ENCODE data around the gene GID8.

GID8 gene

GRCh38 chr20:62938105-62938888, at the start of gene GID8:
Gene GID8 (plus strand): TSS chr20:62938147. CDS start chr20:62941503, 3,356 bp downstream.
- no peak for DNase-seq

DNA sequence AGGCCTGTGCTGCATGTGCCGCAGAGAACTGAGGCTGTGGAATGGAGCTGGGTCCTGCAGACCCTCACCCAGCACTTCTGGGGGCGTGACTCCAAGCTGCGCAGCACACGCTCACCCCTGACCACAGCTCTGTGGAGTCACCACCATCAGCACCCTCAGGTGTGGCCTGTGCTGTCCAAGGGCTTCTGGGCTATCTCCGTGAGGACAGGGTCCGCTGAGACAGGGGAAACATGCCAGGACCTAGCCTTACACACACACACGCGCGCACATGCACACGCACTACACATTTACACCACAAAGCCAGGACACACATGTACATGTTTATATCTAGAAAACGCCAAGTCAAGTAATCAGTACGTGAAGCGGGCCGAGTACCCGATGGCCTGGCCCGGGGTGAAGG, 49.5 kb upstream of the GID8 start:
- no peak for DNase-seq

DNA sequence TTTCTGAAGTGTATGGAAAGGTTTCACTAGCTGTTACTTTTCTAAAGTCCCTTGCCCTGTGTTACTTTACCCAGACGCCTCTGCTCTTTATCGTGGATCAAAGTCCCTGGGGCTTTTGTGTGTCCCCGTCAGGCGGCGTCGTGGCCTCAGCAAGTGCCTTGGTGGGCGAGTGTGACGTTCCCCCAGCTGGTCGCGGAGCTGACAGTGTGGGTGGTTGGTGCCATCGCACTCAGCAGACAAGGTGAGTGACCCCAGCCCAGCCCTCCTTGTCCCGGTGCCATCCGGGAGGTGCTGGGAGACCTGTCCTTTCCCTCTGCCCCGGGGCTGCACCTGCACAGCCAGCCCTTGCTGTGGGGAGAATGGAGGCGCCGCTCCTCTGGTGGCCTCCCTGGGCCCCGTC, 49.0 kb upstream of the GID8 start:
- no peak for DNase-seq

GRCh38 chr20:62889411-62889810, 48.5 kb upstream of the GID8 start:
- no peak for DNase-seq

GRCh38 chr20:62889871-62890270, 48.1 kb upstream of the GID8 start:
- no peak for DNase-seq

GRCh38 chr20:62890444-62890843, 47.5 kb upstream of the GID8 start:
- no peak for DNase-seq

- no peak for DNase-seq
These were observed 46.8 kb upstream of the GID8 start for GRCh38 chr20:62891111-62891510.

- no peak for DNase-seq
These were observed 45.3 kb upstream of the GID8 start for GRCh38 chr20:62892348-62893304.

DNA sequence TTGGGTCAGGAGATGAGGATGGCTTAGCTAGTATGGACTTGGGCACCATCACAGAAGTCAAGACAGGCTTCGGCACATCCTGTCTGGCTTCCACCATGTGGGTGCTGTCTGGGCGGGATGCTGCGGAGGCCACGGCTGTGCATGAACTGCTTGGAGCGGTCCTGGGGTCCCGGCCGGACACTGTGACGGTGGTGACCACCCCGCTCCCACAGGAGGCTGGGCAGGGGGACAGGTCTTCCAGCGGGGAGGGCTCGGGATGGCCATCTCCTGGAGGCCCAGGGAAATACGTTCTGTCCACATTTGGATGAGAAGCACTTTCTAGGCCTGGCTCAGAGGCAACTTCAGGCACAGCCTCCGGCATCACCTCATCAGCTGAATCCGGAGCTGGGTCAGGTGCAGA, 44.2 kb upstream of the GID8 start:
- no peak for DNase-seq

DNA sequence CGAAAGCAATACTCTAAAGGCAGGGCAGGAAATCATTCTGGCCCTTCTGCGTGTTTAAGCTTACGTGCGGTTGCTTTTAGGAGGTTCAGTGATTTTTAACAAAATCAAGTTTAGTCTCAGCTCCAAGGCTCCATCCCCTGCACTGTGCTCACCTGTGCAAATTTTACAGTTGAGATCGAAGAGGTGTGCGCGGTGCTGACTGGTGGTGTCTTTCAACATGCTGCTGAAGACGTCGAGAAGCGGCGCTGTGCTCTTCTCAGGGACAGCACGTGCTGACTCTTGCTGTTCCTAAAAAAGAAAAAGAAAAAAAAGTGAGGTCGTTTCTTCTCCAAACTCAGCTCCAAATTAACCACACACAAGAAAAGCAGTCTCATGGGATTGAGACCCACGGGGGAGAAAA, 43.7 kb upstream of the GID8 start:
- no peak for DNase-seq

DNA sequence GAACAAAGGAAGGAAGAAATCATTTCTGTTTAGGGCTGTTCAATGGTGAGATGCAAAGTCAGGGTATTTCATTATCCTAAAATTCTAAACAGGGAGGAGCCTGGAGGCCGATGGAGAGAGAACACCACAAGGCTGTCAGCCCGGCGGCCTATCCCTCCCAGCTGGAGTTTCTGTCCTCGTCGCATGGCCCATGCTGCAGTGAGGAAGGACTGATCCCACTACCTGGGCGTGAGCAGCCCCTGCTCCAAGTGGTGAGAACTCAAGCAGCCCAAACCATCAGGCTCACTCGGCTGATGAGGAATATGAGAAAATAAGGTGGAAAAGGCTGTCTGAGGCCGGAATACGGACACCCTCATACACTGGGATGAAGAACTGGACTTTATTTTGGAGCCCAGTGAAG, 42.4 kb upstream of the GID8 start:
- DNase-seq = no peak

DNA sequence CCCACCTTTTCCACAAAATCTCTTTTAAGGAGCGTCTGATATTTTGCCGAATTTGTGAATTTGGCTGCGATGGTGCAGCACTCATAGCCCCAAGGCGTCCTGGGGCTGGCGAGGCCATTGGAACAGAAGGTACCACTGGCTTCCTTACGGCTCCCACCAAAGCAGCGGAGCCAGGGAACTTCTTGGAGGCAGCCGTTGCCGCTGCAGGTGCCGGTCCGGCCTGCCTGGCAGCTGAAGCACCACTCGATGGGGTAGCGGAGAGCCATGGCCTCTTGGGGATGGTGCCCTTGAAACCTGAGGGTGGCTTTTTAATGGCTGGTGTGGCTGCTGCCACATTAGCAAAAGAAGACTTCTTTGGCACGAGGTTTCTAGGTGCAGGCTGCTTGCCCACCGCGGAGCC, 41.4 kb upstream of the GID8 start:
- DNase-seq = no peak

DNA sequence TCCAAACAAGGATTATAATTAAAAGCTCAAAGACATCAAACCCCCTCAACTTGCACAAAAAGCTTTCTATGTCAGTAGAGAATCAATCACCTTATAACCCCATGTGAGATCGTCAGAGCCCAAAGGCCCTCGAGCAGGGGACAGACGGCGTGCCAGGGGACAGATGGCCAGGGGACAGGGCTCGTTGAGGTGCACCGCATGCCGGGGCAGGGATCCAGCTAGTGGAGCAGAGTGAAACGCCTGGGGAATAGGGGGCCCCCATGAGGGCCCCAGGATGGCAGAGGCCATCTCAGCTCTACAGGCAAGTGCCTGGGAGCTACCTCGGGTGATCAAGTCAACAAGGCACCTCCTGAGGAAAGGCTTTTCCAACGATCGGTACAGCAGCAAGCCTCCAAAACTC, 40.3 kb upstream of the GID8 start:
- peak; percentile 27 for DNase-seq

DNA sequence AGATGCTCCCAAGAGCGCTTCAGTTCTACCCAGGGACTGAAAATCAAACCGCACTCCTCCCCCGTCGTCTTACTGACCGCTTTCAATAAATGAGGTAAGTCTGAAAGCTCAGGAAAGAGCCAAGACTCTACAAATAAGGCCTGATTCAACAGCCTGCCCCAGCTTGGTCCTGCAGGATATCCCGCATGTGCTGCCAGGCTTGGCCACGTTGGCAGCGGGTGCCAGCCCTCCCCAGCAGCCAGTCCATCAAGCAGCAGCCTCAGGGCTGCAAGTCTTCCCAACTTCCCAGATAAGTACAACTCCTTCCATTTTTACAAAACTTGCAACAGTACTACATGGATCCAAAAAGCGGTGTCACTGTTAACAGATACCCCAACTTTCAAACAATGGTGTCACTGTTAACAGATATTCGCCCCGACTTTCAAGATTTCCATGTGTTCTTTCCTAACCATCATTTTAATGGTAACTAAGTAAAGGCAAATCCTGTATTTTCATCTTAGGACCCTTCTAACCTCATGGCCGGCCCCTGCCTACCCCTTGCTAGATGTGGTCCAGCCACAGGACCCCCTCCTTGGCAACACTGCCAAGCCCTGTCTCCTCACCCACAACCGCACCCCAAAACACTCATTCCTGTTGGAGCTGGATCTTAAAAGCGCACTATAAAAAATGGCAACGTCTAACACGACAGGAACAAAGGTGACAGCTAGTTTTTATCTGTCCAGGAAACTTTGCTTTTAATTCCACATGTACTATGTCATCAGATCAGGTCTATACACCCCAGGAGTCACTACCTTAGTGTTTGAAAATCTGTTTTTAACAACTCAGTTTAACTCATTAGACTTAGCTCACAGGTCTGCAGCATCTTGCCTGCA, 39.6 kb upstream of the GID8 start:
- DNase-seq = no peak

GRCh38 chr20:62898970-62899632, 38.8 kb upstream of the GID8 start:
- DNase-seq = peak; percentile 31

GRCh38 chr20:62899633-62900051, 38.3 kb upstream of the GID8 start:
- DNase-seq = peak; percentile 35

DNA sequence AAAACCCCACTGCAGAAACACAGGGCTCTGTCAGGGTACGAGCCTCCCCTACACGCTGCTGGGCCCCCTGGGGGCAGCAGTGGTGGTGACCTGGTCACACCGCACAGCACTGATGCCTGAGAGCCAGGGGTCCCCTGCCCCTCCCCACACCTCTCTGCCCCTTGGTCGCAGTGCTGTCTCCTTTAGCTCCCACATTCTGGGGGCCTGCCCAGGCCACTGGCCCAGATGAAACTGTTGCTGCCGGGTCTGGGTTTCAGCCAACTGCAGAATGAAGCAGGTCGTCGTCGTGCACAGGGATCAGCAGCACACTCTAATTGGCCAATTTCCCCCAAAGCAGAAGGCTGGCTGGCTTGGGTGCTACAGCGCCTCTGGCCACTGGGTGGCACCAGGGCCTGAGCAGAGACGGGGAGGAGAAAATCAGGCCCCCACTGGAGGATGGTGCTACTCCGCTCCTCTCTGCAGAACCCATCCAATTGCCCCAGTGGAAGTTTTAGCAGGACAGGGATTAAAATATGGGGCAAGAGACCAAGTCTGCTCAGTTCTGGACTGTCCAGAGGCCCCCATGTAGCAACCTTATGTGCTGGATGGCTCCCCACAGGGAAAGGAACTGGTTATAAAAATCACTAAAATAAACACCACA, 37.8 kb upstream of the GID8 start:
- DNase-seq = peak; percentile 71

DNA sequence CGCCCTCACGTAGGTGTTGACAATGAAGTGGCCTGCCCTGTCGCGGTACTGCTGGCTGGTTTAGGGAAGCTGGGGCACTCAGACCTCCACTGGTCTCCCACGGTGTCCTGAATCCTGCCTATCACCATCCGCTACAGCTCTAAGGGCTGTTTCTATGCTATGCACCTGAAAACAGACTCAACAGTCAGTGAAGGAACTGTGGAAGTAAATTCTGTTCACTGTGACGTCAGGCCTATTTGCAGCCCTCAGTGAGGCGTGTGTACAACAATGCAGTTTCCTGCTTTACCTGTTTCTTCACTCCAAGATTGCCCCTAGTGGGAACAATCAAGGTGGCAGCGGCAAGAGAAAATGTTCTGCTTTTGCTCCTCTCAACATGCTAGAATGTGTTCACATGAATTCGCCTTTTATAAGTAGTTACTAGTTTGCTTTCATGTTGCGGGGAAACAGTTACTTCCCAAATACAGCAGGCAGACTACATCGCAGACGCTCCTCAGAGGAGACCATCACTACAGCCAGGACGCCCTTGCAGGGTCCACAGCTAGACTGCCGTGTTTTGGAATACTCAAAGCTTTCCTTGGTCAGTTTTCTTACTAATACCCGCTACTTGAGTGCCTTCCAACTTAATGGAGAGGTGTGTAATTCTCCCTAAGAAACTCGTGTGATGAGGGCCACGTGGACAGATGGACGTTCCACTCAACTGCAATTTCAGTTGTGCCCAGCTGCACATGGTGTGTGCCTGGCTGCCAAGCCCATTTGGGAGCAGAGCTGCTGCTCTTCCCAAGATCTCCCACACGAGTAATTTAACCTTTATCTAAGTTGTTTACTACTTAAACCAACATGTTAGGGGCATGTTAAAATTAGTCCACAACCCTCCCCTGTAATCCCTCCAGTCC, 37.0 kb upstream of the GID8 start:
- peak; percentile 43 for DNase-seq

DNA sequence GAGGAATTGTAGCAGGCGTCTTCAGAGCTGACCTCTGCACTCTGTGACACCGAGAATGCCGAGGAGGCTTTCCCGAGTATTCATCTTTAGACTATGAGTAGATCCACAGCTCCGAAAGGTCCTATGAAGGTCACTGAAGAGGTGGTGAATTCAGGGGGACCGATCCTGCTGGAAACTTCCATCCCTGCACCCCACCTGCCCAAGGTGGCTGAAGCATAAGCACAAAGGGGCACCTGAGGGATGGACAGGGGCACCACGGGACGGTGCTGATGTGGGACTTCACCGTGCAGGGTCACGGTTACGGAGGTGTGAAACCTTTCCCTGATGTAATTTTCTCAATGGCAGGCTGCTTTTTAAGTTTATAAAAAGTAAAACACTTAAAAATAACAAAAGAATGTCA, 36.1 kb upstream of the GID8 start:
- no peak for DNase-seq

DNA sequence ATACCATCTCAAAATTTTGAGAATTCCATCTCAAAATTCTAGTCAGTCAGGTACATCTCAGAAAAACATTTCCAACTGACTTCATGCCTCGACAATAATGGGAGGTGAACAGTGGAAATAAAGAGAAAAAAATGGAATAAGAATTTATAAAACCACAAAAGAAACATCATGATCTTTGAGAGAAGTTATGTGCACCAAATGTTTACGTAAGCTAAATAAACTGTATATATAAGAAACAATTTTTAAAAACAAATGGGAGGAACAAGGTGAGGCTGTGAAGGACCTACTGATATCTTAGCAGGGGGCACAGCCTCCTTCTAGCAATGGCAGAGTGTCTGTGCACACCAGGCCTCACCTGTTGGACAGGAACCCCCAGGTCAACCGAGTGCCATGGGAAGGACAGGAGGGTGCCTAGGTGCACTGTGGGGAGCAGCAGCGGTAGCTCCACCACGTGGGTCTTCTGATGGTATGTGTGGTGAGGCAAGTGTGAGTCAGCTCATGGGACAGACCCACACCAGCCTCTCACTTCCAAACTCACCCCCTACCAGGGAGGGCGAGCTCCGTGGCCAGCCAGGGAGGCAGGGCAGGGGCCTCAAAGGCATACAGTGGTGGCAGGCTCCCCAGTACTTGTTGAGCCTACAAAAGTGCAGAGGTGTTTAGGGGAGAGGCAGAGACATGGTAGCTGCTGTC, 34.9 kb upstream of the GID8 start:
- no peak for DNase-seq
